K562 (cell line): ENCODE results near the gene SMIM45.

Source experiments
- ATAC-seq: fragments of 200-7000 bp; cut with Tn5 transposase; 3 replicates; pipeline ENCODE4 v1.9.1; 2020; ENCODE audit warnings: moderate library complexity
- BruUV-seq: library from RNA; stranded (reverse); fragments of 400-500 nt; replicated peaks from 2 replicates; lab custom pipeline; 2021; lab: Mats Ljungman, UMichigan
- CTCF ChIA-PET: fragments of 300-600 bp; formaldehyde crosslinking; extraction: SDS; loops from one replicate; lab custom pipeline; 2021; ENCODE audit warnings: low intra/inter-chr PET ratio; lab: Yijun Ruan, JAX
- POLR2A ChIA-PET: fragments of 300-600, 350-650 bp; sonication (Branson Sonifier 250); formaldehyde crosslinking; extraction: SDS; loops from one replicate; lab custom pipeline; 2021; ENCODE audit warnings: antibody characterized with exemption, inconsistent platforms; lab: Yijun Ruan, JAX
- DNase-seq, 4 experiments: peaks; one replicate each; pipeline versions ENCODE4 v3.0.0 to v3.0.0-alpha.2; 2011 to 2018; ENCODE audit warnings: low spot score in 3 of 4, mixed read lengths in 3 of 4; ENCODE audit errors: extremely low read depth in 1 of 4
- FAIRE-seq: peaks from 2 replicates; lab custom pipeline; 2011; peaks lifted over from hg19 to GRCh38; lab: Jason Lieb, UNC
- H2AFZ ChIP-seq: 2 replicates; pipeline ENCODE4 v1.6.0; 2011; ENCODE audit warnings: low read depth, low read length, control low read depth, inconsistent platforms
- H3K27ac ChIP-seq: fragments of 200-600 bp; 3 replicates; pipeline ENCODE4 v1.8.0; 2011; ENCODE audit warnings: low read depth, mild to moderate bottlenecking, control low read depth, inconsistent platforms, low read length, moderate library complexity, mixed read lengths; ENCODE audit errors: extremely low read depth
- H3K27me3 ChIP-seq, 2 experiments: fragments of 300-600 bp in 1 of 2; 2 replicates in 1 of 2; 3 replicates in 1 of 2; pipeline versions ENCODE4 v1.6.0 to v1.8.0; 2011; ENCODE audit warnings: inconsistent platforms in 2 of 2, low read length in 2 of 2, mild to moderate bottlenecking in 1 of 2, mixed read lengths in 1 of 2, moderate library complexity in 1 of 2; ENCODE audit not compliant: control insufficient read depth in 2 of 2, insufficient read depth in 2 of 2
- H3K36me3 ChIP-seq: fragments of 300-600 bp; 3 replicates; pipeline ENCODE4 v1.8.0; 2011; ENCODE audit warnings: mild to moderate bottlenecking, low read length, inconsistent platforms; ENCODE audit not compliant: control insufficient read depth, insufficient read depth
- H3K4me1 ChIP-seq, 2 experiments: fragments of 200-600 bp in 1 of 2; replicated peaks in 1 of 2; 2 replicates in 1 of 2; 3 replicates in 1 of 2; pipeline versions ENCODE4 v1.5.1 to v1.8.0; 2011; ENCODE audit warnings: inconsistent platforms in 2 of 2, low read length in 2 of 2, mild to moderate bottlenecking in 1 of 2, mixed read lengths in 1 of 2, moderate library complexity in 1 of 2; ENCODE audit not compliant: control insufficient read depth in 2 of 2, insufficient read depth in 2 of 2
- H3K4me2 ChIP-seq: 2 replicates; pipeline ENCODE4 v1.6.1; 2011; ENCODE audit warnings: low read length, control low read depth, inconsistent platforms, mixed read lengths; ENCODE audit not compliant: insufficient read depth
- H3K4me3 ChIP-seq: fragments of 200-600 bp; sonication (generic), shearing (Covaris generic); 2 replicates; pipeline ENCODE4 v1.5.1; 2016; ENCODE audit warnings: control low read depth, inconsistent platforms
- H3K79me2 ChIP-seq: fragments of 200-600 bp; 3 replicates; pipeline ENCODE4 v1.8.0; 2011; ENCODE audit warnings: low read length, inconsistent platforms; ENCODE audit not compliant: control insufficient read depth, insufficient read depth
- H3K9ac ChIP-seq, 2 experiments: 2 replicates each; pipeline versions ENCODE4 v1.6.0 to v1.6.1; 2011; ENCODE audit warnings: low read depth in 2 of 2, low read length in 2 of 2, control low read depth in 1 of 2, inconsistent platforms in 1 of 2, mild to moderate bottlenecking in 1 of 2, mixed read lengths in 1 of 2; ENCODE audit not compliant: insufficient read depth in 1 of 2
- H3K9me1 ChIP-seq: one replicate; pipeline ENCODE4 v1.6.0; 2011; ENCODE audit warnings: inconsistent platforms, mild to moderate bottlenecking, low read length, moderate library complexity; ENCODE audit not compliant: control insufficient read depth, insufficient read depth
- H3K9me3 ChIP-seq: replicated peaks from 2 replicates; pipeline ENCODE4 v1.5.1; 2011; ENCODE audit warnings: low read depth, low read length, inconsistent platforms; ENCODE audit not compliant: control insufficient read depth, insufficient read depth
- H4K20me1 ChIP-seq: replicated peaks from 2 replicates; pipeline ENCODE4 v1.6.1; 2011; ENCODE audit warnings: low read length, inconsistent platforms, mixed read lengths; ENCODE audit not compliant: control insufficient read depth, insufficient read depth
- CEBPB ChIP-seq: fragments of 450-650 bp; IDR thresholded peaks from 2 replicates; pipeline ENCODE4 v1.6.1; 2016; ENCODE audit warnings: missing genetic modification characterization, missing compliant biosample characterization
- FIP1L1 ChIP-seq: fragments of 200-400 bp; formaldehyde crosslinking; IDR thresholded peaks from 2 replicates; pipeline ENCODE4 v1.6.1; 2018; ENCODE audit warnings: mild to moderate bottlenecking, low read depth, low read length; ENCODE audit not compliant: poor library complexity, severe bottlenecking
- KDM5B ChIP-seq: fragments of 200-600 bp; sonication (generic); IDR thresholded peaks from 2 replicates; pipeline ENCODE4 v1.6.1; 2012; ENCODE audit warnings: low read depth, mild to moderate bottlenecking, moderate library complexity, low read length, control low read depth, inconsistent platforms; ENCODE audit not compliant: insufficient replicate concordance
- MED1 ChIP-seq: sonication (generic); formaldehyde crosslinking; IDR thresholded peaks from 2 replicates; pipeline ENCODE4 v1.8.1; 2023; ENCODE audit warnings: missing genetic modification reagents, borderline replicate concordance
- MEIS2 ChIP-seq: fragments of 450-650 bp; IDR thresholded peaks from 2 replicates; pipeline ENCODE4 v1.6.1; 2014; ENCODE audit warnings: mild to moderate bottlenecking; ENCODE audit not compliant: partially characterized antibody
- MLX ChIP-seq, 2 experiments: fragments of 450-650 bp in 1 of 2; sonication (generic) in 1 of 2; formaldehyde crosslinking; conservative IDR thresholded peaks; 2 replicates each; pipeline versions ENCODE4 v1.4.0 to v1.8.1; 2020 to 2022; ENCODE audit warnings: mild to moderate bottlenecking in 1 of 2, missing genetic modification reagents in 1 of 2
- NFE2L1 ChIP-seq: fragments of 450-650 bp; IDR thresholded peaks from 2 replicates; pipeline ENCODE4 v1.6.1; 2016; ENCODE audit warnings: missing genetic modification characterization, low read depth, mild to moderate bottlenecking, missing compliant biosample characterization, moderate library complexity, borderline replicate concordance
- PHB ChIP-seq: fragments of 250-450 bp; sonication (Bioruptor Pico); IDR thresholded peaks from 2 replicates; pipeline ENCODE4 v1.5.0; 2021
- POLR2G ChIP-seq: fragments of 200-400 bp; formaldehyde crosslinking; IDR thresholded peaks from 2 replicates; pipeline ENCODE4 v1.6.1; 2017; ENCODE audit warnings: low read depth, mild to moderate bottlenecking, antibody characterized with exemption, low read length, moderate library complexity
- SMAD4 ChIP-seq: fragments of 250-450 bp; sonication (Bioruptor Pico); conservative IDR thresholded peaks from 2 replicates; pipeline ENCODE4 v1.8.0; 2021; ENCODE audit warnings: inconsistent platforms, mild to moderate bottlenecking, moderate library complexity
- SMARCA5 ChIP-seq: fragments of 450-650 bp; IDR thresholded peaks from 2 replicates; pipeline ENCODE4 v1.6.1; 2016
- SNRNP70 ChIP-seq: fragments of 200-400 bp; formaldehyde crosslinking; optimal IDR thresholded peaks from 2 replicates; pipeline ENCODE3; 2017; ENCODE audit warnings: low read depth, low read length
- TAF7 ChIP-seq: fragments of 450-650 bp; IDR thresholded peaks from 2 replicates; pipeline ENCODE4 v1.6.1; 2016; ENCODE audit warnings: missing genetic modification characterization, missing compliant biosample characterization
- TBL1XR1 ChIP-seq, 2 experiments: IDR thresholded peaks; 2 replicates each; pipeline ENCODE4 v1.6.1; 2012; ENCODE audit warnings: improper control_type of control experiment in 2 of 2, low read length in 2 of 2, mild to moderate bottlenecking in 1 of 2
- ZBTB7A ChIP-seq: IDR thresholded peaks from 2 replicates; pipeline ENCODE4 v1.6.1; 2011; ENCODE audit warnings: low read depth, mild to moderate bottlenecking, low read length, moderate library complexity, borderline replicate concordance; ENCODE audit not compliant: control insufficient read depth
- ZNF347 ChIP-seq: fragments of 450-650 bp; formaldehyde crosslinking; IDR thresholded peaks from 2 replicates; pipeline ENCODE4 v1.4.0; 2020; ENCODE audit warnings: low read depth, mild to moderate bottlenecking, moderate library complexity
- ZNF398 ChIP-seq: fragments of 250-450 bp; sonication (Bioruptor Pico); IDR thresholded peaks from 2 replicates; pipeline ENCODE4 v1.8.0; 2021; ENCODE audit warnings: moderate library complexity, mild to moderate bottlenecking, inconsistent platforms
- ZNF408 ChIP-seq: fragments of 250-450 bp; sonication (Bioruptor Pico); IDR thresholded peaks from 2 replicates; pipeline ENCODE4 v1.4.0; 2020; ENCODE audit warnings: low read depth, mild to moderate bottlenecking, moderate library complexity
- WGBS: fragments of 100-300 bp; shearing (Covaris generic); methylation state at CpG from one replicate; pipeline ENCODE4 v1.1.6; 2016; ENCODE audit warnings: low coverage, mixed read lengths; ENCODE audit not compliant: insufficient coverage; ENCODE audit errors: missing lambda C conversion rate; 5-methylcytosine and 5-hydroxymethylcytosine counted together
- in situ Hi-C: fragments of 300-500 bp; cut with MboI; formaldehyde crosslinking; loops from 4 replicates; pipeline ENCODE4 v1.15.0; 2018; ENCODE audit warnings: inconsistent platforms, mixed read lengths
- intact Hi-C: fragments of 100-400 bp; cut with micrococcal nuclease; formaldehyde crosslinking; loops from 2 replicates; pipeline ENCODE4 v1.14.2; 2022

Gene SMIM45

GRCh38 chr22:41915035-41915785 lies 36.7 kb upstream of the SMIM45 start, which contains the start of gene SHISA8 (continued):
- TF ChIP-seq TBL1XR1 (IDR thresholded peaks at IDR 0.05; ENCODE audit: low read length in 2 of 2) = no peak
- TF ChIP-seq ZBTB7A = peak; percentile 26; the same call in 1 of the 2 replicates
- no peak for TF ChIP-seq CEBPB (tag)
- no peak for TF ChIP-seq SMARCA5
- TF ChIP-seq POLR2G = peak; percentile 28
- TF ChIP-seq NFE2L1 (tag) = no peak
- TF ChIP-seq FIP1L1 = no peak
- TF ChIP-seq SNRNP70 = no peak
- TF ChIP-seq, all 486 proteins: peak for 9

- intact Hi-C loops = no loop called here
- no peak overlapping the region for H3K4me3 ChIP-seq
- H4K20me1 ChIP-seq = peaks cover 9% of the 10 kb centered on the region; the same call in 1 of the 2 replicates
- no peak overlapping the region for H3K4me2 ChIP-seq
- peaks cover 6 to 52% of the 10 kb centered on the region in 2 experiments; a peak in 3 of 5 replicates for H3K4me1 ChIP-seq
- 0 out of 5 replicates have a peak, but pooled peaks cover 0 to 4% of the 10 kb centered on the region in 2 experiments for H3K27me3 ChIP-seq
- peak; percentile 65 for FAIRE-seq
- WGBS = 21% methylated on average over 11 of the region's 11 CpGs
- DNase-seq = no peak
- in situ Hi-C loops = no loop called here
- H2AFZ ChIP-seq = no peak overlapping the region
- ChIA-PET CTCF (no interaction called here), POLR2A (no interaction called here)
- no peaks in the 10 kb centered on the region for H3K9me3 ChIP-seq
- no peaks in the 10 kb centered on the region for H3K9me1 ChIP-seq
- no peaks in the 10 kb centered on the region for H3K36me3 ChIP-seq
- BruUV-seq = no TSS peak
- no peak for ATAC-seq
- H3K9ac ChIP-seq = no peak overlapping the region
- no peak overlapping the region for H3K27ac ChIP-seq
- no peaks in the 10 kb centered on the region for H3K79me2 ChIP-seq
- TF ChIP-seq MEIS2 (no peak), ZNF347 (no peak), MLX (CRISPR knock-in tag; conservative IDR thresholded peaks at IDR 0.05) (no peak), SMAD4 (no peak), ZNF408 (CRISPR knock-in tag) (no peak), PHB (CRISPR knock-in tag) (no peak), KDM5B (no peak), TAF7 (tag) (no peak), MED1 (no peak), ZNF398 (no peak)
Measured at GRCh38 chr22:41915786-41916493, 36.0 kb upstream of the SMIM45 start.
